Naive thymus-derived CD4-positive, alpha-beta T cell (primary cell): ENCODE data around the gene USP25. TPM values are rescaled to one million over a fixed set of nuclear protein-coding genes. Genes with fewer than 3 reads are reported as not detected.

Experiments used
- ATAC-seq: fragments of 150-1000 bp; cut with Tn5 transposase; 2 replicates; pipeline ENCODE4 v1.10.0; 2021; ENCODE audit warnings: mild to moderate bottlenecking, moderate library complexity
- CTCF ChIA-PET: fragments of 350-600 bp; sonication (Branson Sonifier 250); formaldehyde crosslinking; loops from one replicate; lab custom pipeline; 2021; ENCODE audit warnings: antibody characterized with exemption; lab: Charles Lee
- POLR2A ChIA-PET: fragments of 350-600 bp; sonication (Branson Sonifier 250); formaldehyde crosslinking; loops from one replicate; lab custom pipeline; 2021; ENCODE audit warnings: antibody characterized with exemption, inconsistent platforms; lab: Charles Lee
- DNase-seq, 9 donors: peaks; one replicate each; pipeline versions ENCODE4 v3.0.0 to v3.0.0-alpha.2; 2020 to 2022; ENCODE audit warnings: mixed read lengths in 1 of 9
- H3K27ac ChIP-seq: one replicate; pipeline ENCODE4 v1.7.0; 2013; ENCODE audit warnings: mild to moderate bottlenecking, low read depth, low read length, moderate library complexity
- H3K27me3 ChIP-seq, 2 donors: one replicate each; pipeline ENCODE4 v1.7.0; 2013; ENCODE audit warnings: low read length in 2 of 2, mild to moderate bottlenecking in 2 of 2, moderate library complexity in 2 of 2; ENCODE audit not compliant: control insufficient read depth in 2 of 2, insufficient read depth in 2 of 2
- H3K36me3 ChIP-seq, 3 experiments: 1 replicate in 2 of 3; 2 replicates in 1 of 3; pipeline ENCODE4 v1.7.0; 2013; ENCODE audit warnings: low read length in 3 of 3, mild to moderate bottlenecking in 3 of 3, moderate library complexity in 1 of 3; ENCODE audit not compliant: insufficient read depth in 3 of 3, control insufficient read depth in 2 of 3
- H3K4me1 ChIP-seq, 2 donors: one replicate each; pipeline ENCODE4 v1.7.0; 2013; ENCODE audit warnings: low read length in 2 of 2, mild to moderate bottlenecking in 2 of 2, moderate library complexity in 1 of 2; ENCODE audit not compliant: control insufficient read depth in 2 of 2, insufficient read depth in 2 of 2
- H3K4me3 ChIP-seq: 2 replicates; pipeline ENCODE4 v1.7.0; 2013; ENCODE audit warnings: mild to moderate bottlenecking, low read length
- H3K9me3 ChIP-seq, 3 experiments: 1 replicate in 2 of 3; 2 replicates in 1 of 3; pipeline ENCODE4 v1.7.0; 2013; ENCODE audit warnings: low read length in 3 of 3; ENCODE audit not compliant: control insufficient read depth in 2 of 3
- H3K27ac Mint-ChIP-seq, 9 donors: one replicate each; pipeline ENCODE4 v1.8.0; 2020 to 2022; ENCODE audit warnings: mixed read lengths in 9 of 9, mild to moderate bottlenecking in 8 of 9, moderate library complexity in 5 of 9, inconsistent platforms in 2 of 9
- H3K27me3 Mint-ChIP-seq, 5 donors: one replicate each; pipeline ENCODE4 v1.8.0; 2021 to 2022; ENCODE audit warnings: mixed read lengths in 5 of 5, mild to moderate bottlenecking in 1 of 5
- H3K36me3 Mint-ChIP-seq, 5 donors: one replicate each; pipeline ENCODE4 v1.8.0; 2020 to 2022; ENCODE audit warnings: mixed read lengths in 5 of 5, mild to moderate bottlenecking in 3 of 5, inconsistent platforms in 1 of 5
- H3K4me1 Mint-ChIP-seq, 7 donors: one replicate each; pipeline ENCODE4 v1.8.0; 2020 to 2022; ENCODE audit warnings: mixed read lengths in 7 of 7, mild to moderate bottlenecking in 3 of 7, inconsistent platforms in 1 of 7
- H3K4me3 Mint-ChIP-seq, 10 donors: one replicate each; pipeline ENCODE4 v1.8.0; 2020 to 2022; ENCODE audit warnings: mild to moderate bottlenecking in 10 of 10, mixed read lengths in 10 of 10, moderate library complexity in 6 of 10, inconsistent platforms in 2 of 10
- H3K9me3 Mint-ChIP-seq, 11 donors: one replicate each; pipeline ENCODE4 v1.8.0; 2020 to 2022; ENCODE audit warnings: mixed read lengths in 11 of 11, mild to moderate bottlenecking in 4 of 11, inconsistent platforms in 1 of 11, moderate library complexity in 1 of 11
- intact Hi-C, 2 donors: fragments of 100-400 bp; cut with micrococcal nuclease; formaldehyde crosslinking; loops; one replicate each; pipeline ENCODE4 v1.15.1; 2023
- polyA plus RNA-seq, 2 donors: library from polyadenylated mRNA; unstranded; fragments of 300-500 nt; fragmentation: Illumina TruSeq; gene quantifications; one replicate each; pipeline ENCODE4 v1.2.3, GENCODE V29; 2021
- total RNA-seq, 6 experiments: library from RNA in 5 of 6; stranded (reverse) in 5 of 6; gene quantifications; 1 replicate in 5 of 6; 2 replicates in 1 of 6; pipeline ENCODE4 v1.2.3 and lab custom pipeline; 2021 to 2026

Gene USP25
- total and polyA plus RNA-seq, 7 experiments from 2014 or later, result 9.6 to 67.4 (median 52.0) TPM

DNA sequence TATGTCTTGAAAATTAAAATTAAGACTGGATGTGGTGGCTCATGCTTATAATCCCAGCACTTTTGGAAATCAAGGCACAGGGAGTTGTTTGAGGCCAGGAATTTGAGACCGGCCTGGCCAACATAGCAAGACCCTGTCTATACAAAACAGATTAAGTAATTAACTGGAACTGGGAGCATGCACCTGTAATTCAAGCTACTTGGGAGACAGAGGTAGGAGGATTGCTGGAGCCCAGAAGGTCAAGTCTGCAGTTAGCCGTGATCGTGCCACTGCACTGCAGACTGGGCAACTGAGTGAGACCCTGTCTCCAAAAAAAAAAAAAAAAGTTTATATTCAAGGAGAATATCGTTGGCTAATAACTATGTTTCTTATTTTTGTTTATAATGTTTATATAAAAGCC is 139.2 kb downstream of the USP25 start:
- POLR2A ChIA-PET, result no interaction called here
- H3K27me3 Mint-ChIP-seq, result no peaks in the 10 kb centered on the region

GRCh38 chr21:15870819-15871218 is 141.0 kb downstream of the USP25 start:
- Mint-ChIP-seq H3K27me3 (no peaks in the 10 kb centered on the region), H3K4me1 (peaks cover 0 to 6% (median 0%) of the 10 kb centered on the region in 7 donors), H3K4me3 (no peak overlapping the region), H3K36me3 (peaks cover 13 to 45% (median 23%) of the 10 kb centered on the region in 5 donors), H3K9me3 (peaks cover 0 to 4% (median 0%) of the 10 kb centered on the region in 11 donors), H3K27ac (no peak overlapping the region)
- no peak overlapping the region for H3K27ac ChIP-seq
- no peaks in the 10 kb centered on the region for H3K4me1 ChIP-seq
- ATAC-seq (no peak), DNase-seq (no peak)
- H3K9me3 ChIP-seq, result no peaks in the 10 kb centered on the region
- peaks cover 10 to 44% (median 25%) of the 10 kb centered on the region in 3 experiments for H3K36me3 ChIP-seq
- intact Hi-C loops, result no loop called here
- ChIA-PET POLR2A (no interaction called here), CTCF (interaction anchor here (0.7 kb wide), 1 partner anchor 1319 kb away, joined by 3 read pairs; no protein-coding TSS in a partner anchor)
- no peaks in the 10 kb centered on the region for H3K27me3 ChIP-seq
- H3K4me3 ChIP-seq, result no peak overlapping the region

More for the DNA sequence above, 139.2 kb downstream of the USP25 start:
- H3K9me3 ChIP-seq, result no peaks in the 10 kb centered on the region
- no peak overlapping the region for H3K4me3 ChIP-seq
- H3K36me3 ChIP-seq, result peaks cover 5 to 36% (median 11%) of the 10 kb centered on the region in 3 experiments
- H3K9me3 Mint-ChIP-seq, result no peaks in the 10 kb centered on the region
- no peaks in the 10 kb centered on the region for H3K4me1 ChIP-seq
- H3K36me3 Mint-ChIP-seq, result peaks cover 4 to 37% (median 14%) of the 10 kb centered on the region in 5 donors
- H3K4me3 Mint-ChIP-seq, result no peak overlapping the region
- no peak overlapping the region for H3K27ac ChIP-seq
- peak overlapping the region in 1 of 9 donors; percentile 34 for H3K27ac Mint-ChIP-seq
- CTCF ChIA-PET, result no interaction called here
- no peaks in the 10 kb centered on the region for H3K27me3 ChIP-seq
- intact Hi-C loops, result loop anchor here in 1 of 2 donors (10.0 kb wide), 1 partner anchor 1494 kb away; no protein-coding TSS in a partner anchor
- ATAC-seq, result no peak
- DNase-seq, result no peak
- peaks cover 0 to 6% (median 0%) of the 10 kb centered on the region in 7 donors for H3K4me1 Mint-ChIP-seq

DNA sequence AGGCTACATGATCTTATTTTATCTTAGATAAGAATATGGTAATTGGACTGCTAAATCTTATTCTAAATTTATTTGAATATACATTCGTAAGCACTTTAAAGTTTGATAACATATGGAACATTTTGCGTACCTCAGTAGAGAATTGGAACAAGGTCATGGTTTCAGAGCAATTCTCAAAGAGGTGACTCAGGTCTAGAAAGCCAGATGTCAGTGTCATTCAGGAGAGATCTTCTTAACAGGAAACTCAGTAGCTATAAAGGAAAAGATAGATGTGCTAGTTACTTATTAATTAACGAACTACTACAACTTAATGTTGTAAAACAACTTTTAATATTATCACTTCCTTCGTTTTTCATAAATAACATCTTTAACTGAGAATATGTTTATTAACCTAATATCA is 142.5 kb downstream of the USP25 start:
- Mint-ChIP-seq H3K9me3 (peaks cover 0 to 5% (median 0%) of the 10 kb centered on the region in 11 donors), H3K27ac (no peak overlapping the region), H3K4me1 (peaks cover 0 to 6% (median 0%) of the 10 kb centered on the region in 7 donors), H3K36me3 (peaks cover 14 to 55% (median 37%) of the 10 kb centered on the region in 5 donors), H3K4me3 (no peak overlapping the region), H3K27me3 (no peaks in the 10 kb centered on the region)
- Histone ChIP-seq H3K27me3 (no peaks in the 10 kb centered on the region), H3K36me3 (peaks cover 9 to 46% (median 30%) of the 10 kb centered on the region in 3 experiments), H3K4me3 (no peak overlapping the region), H3K4me1 (no peaks in the 10 kb centered on the region), H3K9me3 (no peaks in the 10 kb centered on the region), H3K27ac (no peak overlapping the region)
- POLR2A ChIA-PET, result no interaction called here
- DNase-seq (no peak), ATAC-seq (no peak)
- intact Hi-C loops, result no loop called here
- CTCF ChIA-PET, result no interaction called here

GRCh38 chr21:15874615-15875014 is 144.8 kb downstream of the USP25 start:
- ATAC-seq (no peak), DNase-seq (no peak)
- Histone ChIP-seq H3K36me3 (peaks cover 14 to 47% (median 22%) of the 10 kb centered on the region in 3 experiments), H3K27me3 (no peaks in the 10 kb centered on the region), H3K4me3 (no peak overlapping the region), H3K27ac (no peak overlapping the region), H3K9me3 (no peaks in the 10 kb centered on the region), H3K4me1 (no peaks in the 10 kb centered on the region)
- Mint-ChIP-seq H3K4me3 (no peak overlapping the region), H3K27ac (no peak overlapping the region), H3K9me3 (peaks cover 0 to 5% (median 0%) of the 10 kb centered on the region in 11 donors), H3K27me3 (no peaks in the 10 kb centered on the region), H3K36me3 (peaks cover 19 to 57% (median 44%) of the 10 kb centered on the region in 5 donors), H3K4me1 (no peaks in the 10 kb centered on the region)
- ChIA-PET CTCF (no interaction called here), POLR2A (interaction anchor here (0.6 kb wide), 1 partner anchor 13 kb away, joined by 5 read pairs; no protein-coding TSS in a partner anchor)
- intact Hi-C loops, result no loop called here

GRCh38 chr21:15875286-15875685 is 145.5 kb downstream of the USP25 start:
- H3K27me3 Mint-ChIP-seq, result no peaks in the 10 kb centered on the region
- intact Hi-C loops, result no loop called here
- ATAC-seq (no peak), DNase-seq (no peak)
- Histone ChIP-seq H3K4me1 (no peaks in the 10 kb centered on the region), H3K9me3 (no peaks in the 10 kb centered on the region), H3K4me3 (no peak overlapping the region), H3K27ac (no peak overlapping the region), H3K36me3 (peaks cover 14 to 52% (median 22%) of the 10 kb centered on the region in 3 experiments), H3K27me3 (no peaks in the 10 kb centered on the region)
- no peak overlapping the region for H3K4me3 Mint-ChIP-seq
- ChIA-PET POLR2A (no interaction called here), CTCF (no interaction called here)
- H3K9me3 Mint-ChIP-seq, result peaks cover 0 to 8% (median under 1%) of the 10 kb centered on the region in 11 donors
- H3K4me1 Mint-ChIP-seq, result no peaks in the 10 kb centered on the region
- peaks cover 22 to 57% (median 51%) of the 10 kb centered on the region in 5 donors for H3K36me3 Mint-ChIP-seq
- H3K27ac Mint-ChIP-seq, result peak overlapping the region in 1 of 9 donors; percentile 2

GRCh38 chr21:15893902-15894301 is 164.1 kb downstream of the USP25 start:
- Mint-ChIP-seq H3K9me3 (peaks cover 0 to 12% (median 2%) of the 10 kb centered on the region in 11 donors), H3K27ac (no peak overlapping the region), H3K4me3 (no peak overlapping the region), H3K4me1 (peaks cover 0 to 5% (median 0%) of the 10 kb centered on the region in 7 donors), H3K27me3 (peaks cover 0 to 11% (median 5%) of the 10 kb centered on the region in 5 donors), H3K36me3 (no peaks in the 10 kb centered on the region)
- H3K9me3 ChIP-seq, result no peaks in the 10 kb centered on the region
- H3K27me3 ChIP-seq, result no peaks in the 10 kb centered on the region
- ChIA-PET CTCF (no interaction called here), POLR2A (no interaction called here)
- ATAC-seq (no peak), DNase-seq (no peak)
- H3K36me3 ChIP-seq, result no peaks in the 10 kb centered on the region
- H3K4me3 ChIP-seq, result no peak overlapping the region
- H3K27ac ChIP-seq, result no peak overlapping the region
- no peaks in the 10 kb centered on the region for H3K4me1 ChIP-seq
- intact Hi-C loops, result loop anchor here in 1 of 2 donors (10.0 kb wide), 1 partner anchor 441 kb away; no protein-coding TSS in a partner anchor

- Mint-ChIP-seq H3K27me3 (peaks cover 0 to 16% (median 12%) of the 10 kb centered on the region in 5 donors), H3K27ac (no peak overlapping the region)
- no peaks in the 10 kb centered on the region for H3K9me3 ChIP-seq
These were observed 164.8 kb downstream of the USP25 start for GRCh38 chr21:15894596-15894995.

More at GRCh38 chr21:15894596-15894995, 164.8 kb downstream of the USP25 start:
- Mint-ChIP-seq H3K4me3 (no peak overlapping the region), H3K4me1 (peaks cover 0 to 5% (median 0%) of the 10 kb centered on the region in 7 donors), H3K36me3 (peaks cover 0 to 4% (median 0%) of the 10 kb centered on the region in 5 donors), H3K9me3 (peaks cover 3 to 18% (median 6%) of the 10 kb centered on the region in 11 donors)
- no peaks in the 10 kb centered on the region for H3K4me1 ChIP-seq
- H3K4me3 ChIP-seq, result no peak overlapping the region
- no peaks in the 10 kb centered on the region for H3K36me3 ChIP-seq
- ATAC-seq (no peak), DNase-seq (no peak)
- ChIA-PET POLR2A (no interaction called here), CTCF (no interaction called here)
- H3K27ac ChIP-seq, result no peak overlapping the region
- intact Hi-C loops, result loop anchor here in 1 of 2 donors (10.0 kb wide), 1 partner anchor 440 kb away; no protein-coding TSS in a partner anchor
- no peaks in the 10 kb centered on the region for H3K27me3 ChIP-seq
